ENCODE measurements around the gene CSNK1D.
A peak's percentile ranks its signal among the peaks of the same experiment; 100 is the strongest.

Gene CSNK1D

DNA sequence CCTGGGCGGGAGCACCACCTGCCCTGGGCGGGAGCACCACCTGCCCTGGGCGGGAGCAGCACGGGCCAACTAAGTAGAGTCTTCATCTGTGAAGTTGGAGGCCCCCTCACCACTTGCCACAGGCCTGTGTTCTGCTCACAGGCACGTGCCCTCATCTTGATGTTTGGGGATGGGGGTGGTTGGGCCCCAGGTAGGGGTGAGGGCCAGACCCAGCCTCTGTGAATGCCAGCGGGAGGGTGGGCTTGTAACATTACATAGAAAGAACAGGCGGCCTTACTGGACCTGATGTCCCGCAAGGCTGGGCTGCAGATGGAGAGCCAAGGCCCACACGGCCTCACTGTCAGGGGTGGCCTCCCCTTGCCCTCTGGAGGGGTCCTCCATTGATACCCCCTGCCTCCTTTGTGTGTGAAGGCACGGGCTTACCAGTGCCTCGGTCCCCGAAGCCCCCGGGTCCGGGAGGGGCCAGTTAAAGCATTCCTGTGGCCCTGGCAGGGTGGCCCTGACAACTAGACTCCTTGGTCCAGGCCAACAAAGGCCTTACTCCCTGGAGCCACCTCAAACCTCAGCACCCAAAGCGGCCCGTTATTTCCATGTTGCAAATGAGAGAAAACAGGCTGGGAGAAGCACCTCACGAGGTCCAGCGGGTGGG is 45.7 kb downstream of the CSNK1D start:
- Mint-ChIP-seq H3K36me3 (ENCODE audit: low read depth) (peaks cover 19% of the 10 kb centered on the region), H3K27me3 (no peaks in the 10 kb centered on the region), H3K4me1 (ENCODE audit: low read depth) (peaks cover 48% of the 10 kb centered on the region), H3K9me3 (no peaks in the 10 kb centered on the region), H3K4me3 (peak overlapping the region; percentile 79), H3K27ac (peak overlapping the region; percentile 91)
- intact Hi-C loops (cut with micrococcal nuclease): loop anchor here (2.0 kb wide), 1 partner anchor 21 kb away; no protein-coding TSS in a partner anchor

DNA sequence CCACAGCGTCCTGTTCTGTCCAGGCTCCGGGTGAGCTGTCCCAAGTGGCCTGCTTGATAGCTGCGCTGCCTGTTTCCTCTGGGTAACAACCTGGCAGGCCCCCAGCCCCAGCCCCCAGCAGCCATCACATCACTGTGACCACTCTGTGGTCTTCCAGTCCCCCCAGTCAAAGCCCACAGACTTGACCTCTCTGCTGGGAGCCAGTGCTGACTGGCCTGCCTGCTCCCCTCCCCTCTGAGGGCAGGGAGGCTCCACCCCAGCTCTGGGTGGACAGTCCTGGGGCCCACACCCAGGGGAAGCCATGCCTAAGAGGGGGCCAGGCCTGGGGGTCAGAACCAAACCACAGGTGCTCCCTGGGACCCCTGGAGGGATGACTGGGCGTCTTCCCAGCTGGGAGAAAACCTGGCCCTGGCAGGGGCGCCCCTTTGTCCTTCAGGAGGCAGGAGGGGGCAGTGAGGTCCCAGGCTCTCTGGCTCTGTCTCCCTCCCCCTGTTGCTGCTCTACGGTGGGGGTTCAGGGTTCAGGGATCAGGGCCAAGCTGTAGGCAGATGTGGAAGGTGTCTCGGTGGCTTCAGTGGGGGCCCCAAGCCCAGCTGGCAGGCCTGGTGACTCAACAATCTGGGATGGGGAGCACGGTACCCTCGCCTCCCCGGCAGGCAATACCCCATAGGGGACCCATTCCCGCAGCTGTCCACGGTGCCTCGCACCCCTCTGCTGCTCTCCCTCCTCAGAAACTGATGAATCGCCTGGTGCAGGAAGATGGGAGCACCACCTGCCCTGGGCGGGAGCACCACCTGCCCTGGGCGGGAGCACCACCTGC is 46.5 kb downstream of the CSNK1D start:
- H3K27me3 Mint-ChIP-seq: no peaks in the 10 kb centered on the region
- H3K27ac Mint-ChIP-seq: peak overlapping the region; percentile 91
- H3K4me3 Mint-ChIP-seq: peak overlapping the region; percentile 11
- H3K4me1 Mint-ChIP-seq (ENCODE audit: low read depth): peaks cover 50% of the 10 kb centered on the region
- intact Hi-C loops (cut with micrococcal nuclease): no loop called here
- no peaks in the 10 kb centered on the region for H3K9me3 Mint-ChIP-seq
- H3K36me3 Mint-ChIP-seq (ENCODE audit: low read depth): peaks cover 13% of the 10 kb centered on the region

DNA sequence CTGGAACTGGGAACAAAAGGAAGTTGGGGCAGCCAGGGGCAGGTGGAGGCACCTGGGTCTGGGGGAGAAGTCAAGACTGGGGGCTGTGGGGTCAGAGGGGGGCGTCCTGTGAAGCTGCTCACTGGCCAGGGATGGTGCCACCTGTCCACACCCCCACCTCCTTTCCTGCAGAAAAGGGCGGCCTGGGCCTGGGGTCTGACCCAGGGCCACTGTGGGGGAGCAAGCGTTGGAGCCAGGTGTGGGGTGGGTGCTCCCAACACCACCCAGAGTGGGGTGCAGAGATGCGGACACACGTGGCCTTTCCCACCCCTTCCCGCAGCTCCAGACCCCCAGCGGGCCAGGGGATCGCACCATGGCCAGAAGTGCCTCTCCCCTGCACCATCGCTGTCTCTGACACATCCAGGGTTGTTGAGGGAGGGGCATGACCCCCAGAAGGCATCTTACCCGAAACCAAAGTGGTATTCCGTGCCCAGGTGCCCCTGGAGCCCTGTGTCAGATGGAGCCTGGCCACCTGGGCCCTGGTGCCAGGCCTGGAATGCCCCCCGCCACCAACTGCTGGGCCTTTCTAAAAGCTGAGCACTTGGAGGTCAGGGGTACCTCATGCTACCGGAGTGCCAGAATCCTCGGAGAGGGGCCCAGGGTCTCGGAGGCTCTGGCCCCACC is 47.2 kb downstream of the CSNK1D start:
- peak overlapping the region; percentile 91 for H3K27ac Mint-ChIP-seq
- no peak overlapping the region for H3K4me3 Mint-ChIP-seq
- no peaks in the 10 kb centered on the region for H3K9me3 Mint-ChIP-seq
- H3K27me3 Mint-ChIP-seq: no peaks in the 10 kb centered on the region
- H3K4me1 Mint-ChIP-seq (ENCODE audit: low read depth): peaks cover 55% of the 10 kb centered on the region
- intact Hi-C loops (cut with micrococcal nuclease): no loop called here
- peaks cover 10% of the 10 kb centered on the region for H3K36me3 Mint-ChIP-seq (ENCODE audit: low read depth)

DNA sequence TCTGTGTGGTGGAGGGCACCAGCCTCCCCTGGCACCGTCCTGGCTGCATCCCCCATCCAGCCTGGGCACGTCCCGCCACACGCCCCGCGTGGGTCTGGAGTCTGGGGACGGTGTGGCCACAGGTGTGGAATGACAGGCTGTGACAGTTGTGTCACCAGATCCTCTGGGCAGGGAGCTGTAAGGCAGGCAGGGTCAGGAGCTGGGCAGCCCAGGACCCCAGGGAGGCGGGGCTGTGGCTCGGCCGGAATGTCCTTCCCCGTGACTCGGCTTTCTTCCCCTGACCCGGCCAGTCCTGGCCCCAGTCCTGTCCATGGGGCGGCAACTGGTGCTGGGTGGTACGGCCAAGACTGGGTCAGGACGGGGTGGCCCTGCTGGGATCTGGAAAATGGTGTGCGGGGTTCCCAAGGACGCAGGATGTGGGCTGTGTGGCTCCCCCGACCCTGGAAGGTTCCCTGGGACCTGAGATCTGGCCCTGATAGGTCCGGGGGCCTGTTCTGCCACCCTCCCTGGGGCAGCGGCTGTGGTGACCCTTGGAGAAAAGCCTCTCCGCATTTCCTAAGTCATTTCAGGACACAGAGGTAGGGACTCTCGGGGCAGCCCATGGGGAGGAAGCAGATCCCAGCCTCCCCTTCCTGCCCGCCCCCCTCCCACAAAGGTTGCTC is 48.0 kb downstream of the CSNK1D start:
- Mint-ChIP-seq H3K27ac (peak overlapping the region; percentile 51), H3K4me3 (no peak overlapping the region), H3K4me1 (ENCODE audit: low read depth) (peaks cover 57% of the 10 kb centered on the region), H3K36me3 (ENCODE audit: low read depth) (peaks cover 10% of the 10 kb centered on the region), H3K9me3 (no peaks in the 10 kb centered on the region), H3K27me3 (no peaks in the 10 kb centered on the region)
- intact Hi-C loops (cut with micrococcal nuclease): no loop called here

DNA sequence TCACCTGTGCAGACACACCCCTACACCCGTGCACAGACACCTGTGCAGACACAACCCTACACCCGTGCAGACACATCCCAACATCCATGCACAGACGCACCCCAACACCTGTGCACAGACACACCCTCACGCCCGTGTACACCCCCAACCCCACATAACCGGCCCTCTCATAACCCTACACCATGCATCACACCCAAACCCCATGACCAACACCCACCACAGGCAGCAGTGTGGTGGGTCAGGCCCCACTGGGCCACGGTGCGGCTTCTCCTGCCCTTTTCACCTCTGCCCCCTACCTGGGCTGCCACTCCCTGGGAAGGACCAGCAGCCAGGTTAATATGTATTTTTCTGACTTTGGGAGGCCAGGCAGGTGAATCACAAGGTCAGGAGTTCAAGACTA is 48.8 kb downstream of the CSNK1D start:
- Mint-ChIP-seq H3K36me3 (ENCODE audit: low read depth) (peaks cover 4% of the 10 kb centered on the region), H3K27ac (peak overlapping the region; percentile 24), H3K9me3 (no peaks in the 10 kb centered on the region), H3K27me3 (no peaks in the 10 kb centered on the region), H3K4me3 (no peak overlapping the region), H3K4me1 (ENCODE audit: low read depth) (peaks cover 58% of the 10 kb centered on the region)
- intact Hi-C loops (cut with micrococcal nuclease): no loop called here

DNA sequence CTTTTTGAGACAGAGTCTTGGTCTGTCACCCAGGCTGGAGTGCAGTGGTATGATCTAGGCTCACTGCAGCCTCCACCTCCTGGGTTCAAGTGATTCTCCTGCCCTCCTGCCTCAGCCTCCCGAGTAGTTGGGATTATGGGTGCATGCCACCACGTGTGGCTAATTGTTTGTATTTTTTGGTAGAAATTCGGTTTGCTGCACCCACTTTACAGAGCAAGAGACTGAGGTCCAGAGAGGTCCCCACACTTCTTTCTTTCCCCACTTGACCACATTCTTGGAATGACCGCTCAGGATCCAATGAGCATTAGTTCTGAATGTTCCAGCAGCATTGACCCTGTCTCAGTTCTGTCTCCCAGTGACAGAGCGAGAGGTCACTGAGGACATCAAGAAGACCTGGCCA is 50.0 kb downstream of the CSNK1D start:
- H3K9me3 Mint-ChIP-seq: no peaks in the 10 kb centered on the region
- intact Hi-C loops (cut with micrococcal nuclease): no loop called here
- H3K27ac Mint-ChIP-seq: no peak overlapping the region
- H3K4me3 Mint-ChIP-seq: no peak overlapping the region
- H3K36me3 Mint-ChIP-seq (ENCODE audit: low read depth): no peaks in the 10 kb centered on the region
- peaks cover 67% of the 10 kb centered on the region for H3K4me1 Mint-ChIP-seq (ENCODE audit: low read depth)
- H3K27me3 Mint-ChIP-seq: no peaks in the 10 kb centered on the region

DNA sequence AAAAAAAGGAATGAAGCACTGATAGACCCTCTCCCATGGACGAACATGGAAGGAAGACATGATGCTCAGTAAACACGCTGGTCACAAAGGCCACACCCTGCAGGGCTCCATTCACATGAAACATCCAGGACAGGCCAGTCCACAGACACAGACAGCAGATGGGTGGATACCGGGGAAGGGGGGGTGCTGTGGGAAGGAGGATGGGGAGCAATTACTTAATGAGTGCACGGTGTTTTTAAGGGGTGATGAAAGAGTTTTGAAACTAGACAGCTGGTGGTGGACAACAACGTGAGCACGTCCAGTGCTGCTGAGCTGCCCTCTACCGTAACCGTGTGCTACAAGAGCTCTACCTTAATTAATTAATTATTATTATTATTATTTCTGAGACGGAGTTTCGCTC is 50.7 kb downstream of the CSNK1D start:
- Mint-ChIP-seq H3K27ac (no peak overlapping the region), H3K4me1 (ENCODE audit: low read depth) (peaks cover 73% of the 10 kb centered on the region), H3K4me3 (no peak overlapping the region), H3K9me3 (no peaks in the 10 kb centered on the region), H3K36me3 (ENCODE audit: low read depth) (no peaks in the 10 kb centered on the region), H3K27me3 (no peaks in the 10 kb centered on the region)
- intact Hi-C loops (cut with micrococcal nuclease): no loop called here

DNA sequence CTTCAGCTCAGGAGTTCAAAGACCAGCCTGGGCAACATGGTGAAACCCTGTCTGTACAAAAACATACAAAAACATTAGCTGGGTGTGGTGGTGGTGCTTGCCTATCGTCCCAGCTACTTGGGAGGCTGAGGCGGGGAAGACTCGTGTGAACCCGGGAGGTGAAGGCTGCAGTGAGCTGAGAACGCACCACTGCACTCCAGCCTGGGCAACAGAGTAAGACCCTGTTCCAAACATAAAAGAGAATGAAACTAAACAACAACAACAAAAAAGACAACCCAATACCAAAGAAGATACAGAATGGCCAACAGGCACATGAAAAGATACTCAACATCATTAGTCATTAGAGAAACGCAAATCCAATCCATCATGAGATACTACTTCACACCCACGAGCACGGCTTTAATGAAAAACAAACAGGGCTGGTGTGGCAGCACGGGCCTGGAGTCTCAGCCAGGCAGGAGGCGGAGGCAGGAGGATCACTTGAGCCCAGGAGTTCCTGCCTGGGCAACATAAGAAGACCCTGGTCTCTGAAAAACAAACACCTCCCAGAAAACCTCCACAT is 52.1 kb downstream of the CSNK1D start:
- intact Hi-C loops (cut with micrococcal nuclease): no loop called here
- Mint-ChIP-seq H3K27me3 (no peaks in the 10 kb centered on the region), H3K4me3 (no peak overlapping the region), H3K27ac (no peak overlapping the region), H3K4me1 (ENCODE audit: low read depth) (peaks cover 74% of the 10 kb centered on the region), H3K36me3 (ENCODE audit: low read depth) (no peaks in the 10 kb centered on the region), H3K9me3 (no peaks in the 10 kb centered on the region)

DNA sequence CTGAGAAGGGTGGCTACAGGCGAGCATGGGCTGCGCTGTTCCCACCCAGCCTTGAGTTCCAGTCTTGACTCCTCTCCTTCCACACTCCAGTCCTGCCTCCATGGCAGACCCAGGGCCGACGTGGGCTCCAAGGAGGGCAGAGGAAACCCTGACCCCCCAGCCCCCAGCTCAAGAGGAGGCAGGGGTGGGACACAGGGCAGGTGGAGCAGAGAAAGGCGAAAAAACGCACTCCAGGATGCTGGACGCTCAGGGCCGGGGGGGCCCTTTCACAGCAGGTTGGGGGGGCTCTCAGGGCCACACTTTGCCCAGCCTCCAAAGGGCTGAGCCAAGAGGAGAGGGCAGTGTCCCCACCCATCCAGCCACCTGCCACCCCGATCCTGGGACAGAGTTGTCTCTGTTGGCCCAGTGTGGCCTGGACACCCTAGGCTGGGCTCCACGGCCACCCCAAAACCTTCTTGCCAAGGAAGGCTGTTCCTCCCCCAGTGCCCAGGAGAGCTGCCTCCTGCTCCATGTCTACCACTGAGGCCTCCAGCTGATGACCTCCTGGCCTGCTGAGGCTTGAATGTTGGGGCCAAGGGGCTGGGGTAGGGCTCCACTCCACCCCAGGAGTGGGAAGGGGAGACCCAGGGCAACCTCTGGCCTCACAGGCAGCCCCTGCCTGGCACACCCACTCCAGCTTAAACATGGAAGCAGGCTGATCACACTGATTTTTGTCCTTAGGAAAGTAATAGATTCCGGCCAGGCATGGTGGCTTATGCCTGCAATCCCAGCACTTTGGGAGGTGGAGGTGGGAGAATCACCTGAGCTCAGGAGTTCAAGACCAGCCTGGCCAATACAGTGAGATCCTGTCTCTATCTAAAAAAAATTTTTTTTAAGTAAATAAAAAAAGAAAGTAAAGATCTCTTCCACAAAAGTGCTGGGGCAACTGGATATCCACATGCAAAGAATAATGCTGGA is 53.5 kb downstream of the CSNK1D start:
- intact Hi-C loops (cut with micrococcal nuclease): no loop called here
- Mint-ChIP-seq H3K4me1 (ENCODE audit: low read depth) (peaks cover 79% of the 10 kb centered on the region), H3K27me3 (no peaks in the 10 kb centered on the region), H3K36me3 (ENCODE audit: low read depth) (no peaks in the 10 kb centered on the region), H3K4me3 (no peak overlapping the region), H3K27ac (peak overlapping the region; percentile 43), H3K9me3 (no peaks in the 10 kb centered on the region)

DNA sequence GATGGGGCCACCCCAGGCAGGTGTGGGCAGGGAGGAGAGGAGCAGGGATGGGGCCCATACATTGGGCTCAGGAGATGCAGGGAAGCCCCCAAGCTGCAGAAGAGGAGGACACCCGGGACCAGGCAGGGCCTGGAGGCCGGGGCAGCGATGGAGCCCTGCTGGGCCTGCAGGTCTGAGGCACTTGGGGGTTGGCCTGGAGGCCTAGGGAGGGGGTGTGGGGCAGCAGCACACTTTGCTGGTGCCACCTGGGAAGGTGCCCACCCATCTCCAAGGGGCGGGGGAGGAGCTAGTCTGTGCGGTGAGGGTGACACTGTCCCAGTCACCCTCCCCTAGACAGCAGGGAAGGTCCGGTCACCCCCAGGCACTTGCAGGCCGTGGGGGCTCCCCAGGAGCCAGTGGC is 54.4 kb downstream of the CSNK1D start:
- Mint-ChIP-seq H3K4me3 (no peak overlapping the region), H3K27me3 (no peaks in the 10 kb centered on the region), H3K36me3 (ENCODE audit: low read depth) (no peaks in the 10 kb centered on the region), H3K27ac (peak overlapping the region; percentile 97), H3K9me3 (no peaks in the 10 kb centered on the region), H3K4me1 (ENCODE audit: low read depth) (peaks cover 84% of the 10 kb centered on the region)
- intact Hi-C loops (cut with micrococcal nuclease): no loop called here

DNA sequence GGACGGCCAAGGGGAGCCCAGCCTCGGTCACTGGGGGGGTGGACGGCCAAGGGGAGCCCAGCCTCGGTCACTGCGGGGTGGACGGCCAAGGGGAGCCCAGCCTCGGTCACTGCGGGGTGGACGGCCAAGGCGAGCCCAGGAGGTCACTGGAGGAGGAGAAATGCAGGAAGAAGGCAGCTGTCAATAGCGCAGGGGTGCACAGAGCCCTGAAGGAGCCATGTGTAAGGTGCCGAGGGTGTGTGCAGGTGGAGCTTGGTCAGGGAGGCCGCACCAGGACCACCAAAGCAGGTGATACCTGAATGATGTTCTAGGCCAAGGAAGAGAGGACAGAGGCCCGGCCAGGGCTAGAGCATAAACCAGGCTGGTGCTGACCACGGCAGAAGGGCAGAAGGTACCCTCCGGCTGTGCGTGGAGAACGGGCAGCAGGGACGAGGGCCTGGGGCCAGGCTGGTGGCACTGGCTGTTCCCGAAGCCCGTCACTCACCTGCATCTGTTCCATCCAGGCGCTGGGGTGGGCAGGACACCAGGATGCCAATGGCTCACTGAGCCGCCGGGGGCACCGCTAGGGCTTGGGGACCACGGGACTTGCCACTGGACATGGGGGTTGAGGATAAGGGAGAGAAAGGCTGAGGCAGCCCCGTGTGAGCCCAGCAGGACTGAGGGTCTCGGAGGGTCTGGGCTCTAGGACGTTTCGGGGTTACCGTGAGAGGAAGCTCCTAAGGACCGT is 55.0 kb downstream of the CSNK1D start:
- Mint-ChIP-seq H3K4me3 (no peak overlapping the region), H3K4me1 (ENCODE audit: low read depth) (peaks cover 85% of the 10 kb centered on the region), H3K36me3 (ENCODE audit: low read depth) (no peaks in the 10 kb centered on the region), H3K27me3 (no peaks in the 10 kb centered on the region), H3K27ac (peak overlapping the region; percentile 97), H3K9me3 (no peaks in the 10 kb centered on the region)
- intact Hi-C loops (cut with micrococcal nuclease): no loop called here

DNA sequence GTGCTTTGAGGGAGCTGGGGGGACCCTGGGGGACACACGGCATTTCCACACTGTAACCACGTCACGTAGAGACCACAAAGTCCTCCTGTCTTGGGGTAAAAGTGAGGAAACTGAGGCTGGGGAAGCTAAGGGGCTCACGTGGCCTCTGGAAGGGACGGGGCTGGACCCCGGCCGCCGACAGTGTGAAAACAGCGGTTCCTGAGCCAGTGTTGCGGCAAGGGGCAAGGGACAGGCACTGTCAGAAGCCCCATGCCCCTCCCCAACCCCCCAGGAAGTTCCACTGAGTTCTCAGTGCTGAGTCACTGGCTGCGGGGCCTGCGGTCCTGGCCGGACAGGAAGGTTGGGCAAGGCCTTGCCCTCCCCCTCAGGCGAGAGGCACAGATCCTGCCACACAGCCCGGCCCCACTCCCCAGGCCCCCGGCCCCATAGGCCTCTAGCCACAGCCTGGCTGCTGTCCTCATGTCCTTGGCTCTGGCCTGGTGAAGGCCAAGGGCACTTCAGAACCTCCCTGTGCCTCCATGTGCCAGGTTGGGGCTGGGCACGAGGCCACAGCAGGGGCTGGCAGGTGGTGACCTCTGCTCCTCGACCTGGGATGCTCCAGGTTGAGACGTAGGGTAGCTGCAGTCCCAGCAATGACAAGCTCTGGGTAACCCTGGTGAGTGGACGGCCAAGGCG is 55.8 kb downstream of the CSNK1D start:
- intact Hi-C loops (cut with micrococcal nuclease): no loop called here
- H3K27ac Mint-ChIP-seq: peak overlapping the region; percentile 97
- no peaks in the 10 kb centered on the region for H3K9me3 Mint-ChIP-seq
- no peaks in the 10 kb centered on the region for H3K27me3 Mint-ChIP-seq
- H3K4me1 Mint-ChIP-seq (ENCODE audit: low read depth): peaks cover 82% of the 10 kb centered on the region
- no peaks in the 10 kb centered on the region for H3K36me3 Mint-ChIP-seq (ENCODE audit: low read depth)
- H3K4me3 Mint-ChIP-seq: peak overlapping the region; percentile 64
